ACC112 (cell line): Measurements from ENCODE around the gene ITGAL.
A peak's percentile ranks its signal among the peaks of the same experiment; 100 is the strongest.

Source experiments
- H2AFZ ChIP-seq: fragments of 200-600 bp; sonication (generic); one replicate; pipeline ENCODE4 v1.6.0; 2017; ENCODE audit warnings: antibody characterized with exemption, low read length; ENCODE audit not compliant: unreplicated experiment
- H3K27ac ChIP-seq: fragments of 200-600 bp; sonication (generic); 2 replicates; pipeline ENCODE4 v1.5.1; 2014; ENCODE audit warnings: low read depth, mild to moderate bottlenecking, antibody characterized with exemption, low read length, moderate library complexity
- H3K27me3 ChIP-seq: fragments of 200-600 bp; sonication (generic); 2 replicates; pipeline ENCODE4 v1.6.1; 2014; ENCODE audit warnings: mild to moderate bottlenecking, antibody characterized with exemption, low read length, moderate library complexity, mixed read lengths; ENCODE audit not compliant: insufficient read depth
- H3K36me3 ChIP-seq: fragments of 200-600 bp; sonication (generic); 2 replicates; pipeline ENCODE4 v1.6.1; 2016; ENCODE audit warnings: mild to moderate bottlenecking, antibody characterized with exemption, low read length, moderate library complexity, mixed read lengths; ENCODE audit not compliant: insufficient read depth
- H3K4me1 ChIP-seq: fragments of 200-600 bp; sonication (generic); one replicate; pipeline ENCODE4 v1.6.1; 2016; ENCODE audit warnings: low read length, mixed read lengths; ENCODE audit not compliant: insufficient read depth, unreplicated experiment, control insufficient read depth
- H3K4me3 ChIP-seq: fragments of 200-600 bp; sonication (generic); 2 replicates; pipeline ENCODE4 v1.5.1; 2014; ENCODE audit warnings: mild to moderate bottlenecking, low read depth, low read length
- H3K79me2 ChIP-seq: fragments of 200-600 bp; sonication (generic); one replicate; pipeline ENCODE4 v1.6.0; 2016; ENCODE audit warnings: low read length; ENCODE audit not compliant: control insufficient read depth, unreplicated experiment, insufficient read depth

Gene ITGAL

GRCh38 chr16:30548416-30549253 is 76.1 kb downstream of the ITGAL start:
- no peak overlapping the region for H3K27ac ChIP-seq
- peaks cover 8% of the 10 kb centered on the region for H3K4me1 ChIP-seq
- H3K4me3 ChIP-seq: no peak overlapping the region
- no peaks in the 10 kb centered on the region for H3K79me2 ChIP-seq
- no peaks in the 10 kb centered on the region for H3K27me3 ChIP-seq
- H2AFZ ChIP-seq: no peak overlapping the region
- no peaks in the 10 kb centered on the region for H3K36me3 ChIP-seq

- H3K27me3 ChIP-seq: no peaks in the 10 kb centered on the region
- H2AFZ ChIP-seq: no peak overlapping the region
- H3K79me2 ChIP-seq: no peaks in the 10 kb centered on the region
- no peak overlapping the region for H3K4me3 ChIP-seq
- peaks cover 8% of the 10 kb centered on the region for H3K4me1 ChIP-seq
- no peaks in the 10 kb centered on the region for H3K36me3 ChIP-seq
- no peak overlapping the region for H3K27ac ChIP-seq
Measured at GRCh38 chr16:30551781-30552180, 79.2 kb downstream of the ITGAL start.

- H3K79me2 ChIP-seq: peaks cover 7% of the 10 kb centered on the region
- no peak overlapping the region for H3K4me3 ChIP-seq
- H3K36me3 ChIP-seq: no peaks in the 10 kb centered on the region
- no peaks in the 10 kb centered on the region for H3K27me3 ChIP-seq
- no peak overlapping the region for H3K27ac ChIP-seq
- H3K4me1 ChIP-seq: peaks cover 8% of the 10 kb centered on the region
- no peak overlapping the region for H2AFZ ChIP-seq
Measured at GRCh38 chr16:30552956-30553355, 80.4 kb downstream of the ITGAL start.

GRCh38 chr16:30553393-30553899 is 80.9 kb downstream of the ITGAL start:
- peaks cover 7% of the 10 kb centered on the region for H3K79me2 ChIP-seq
- H3K36me3 ChIP-seq: no peaks in the 10 kb centered on the region
- H2AFZ ChIP-seq: no peak overlapping the region
- peaks cover 8% of the 10 kb centered on the region for H3K4me1 ChIP-seq
- H3K27me3 ChIP-seq: no peaks in the 10 kb centered on the region
- H3K4me3 ChIP-seq: no peak overlapping the region
- H3K27ac ChIP-seq: no peak overlapping the region

GRCh38 chr16:30554557-30555314 is 82.2 kb downstream of the ITGAL start:
- H3K36me3 ChIP-seq: no peaks in the 10 kb centered on the region
- H3K4me3 ChIP-seq: no peak overlapping the region
- peaks cover 7% of the 10 kb centered on the region for H3K79me2 ChIP-seq
- no peaks in the 10 kb centered on the region for H3K4me1 ChIP-seq
- no peaks in the 10 kb centered on the region for H3K27me3 ChIP-seq
- no peak overlapping the region for H3K27ac ChIP-seq
- no peak overlapping the region for H2AFZ ChIP-seq

GRCh38 chr16:30555315-30556124 is 83.0 kb downstream of the ITGAL start:
- H3K79me2 ChIP-seq: peaks cover 7% of the 10 kb centered on the region
- H3K27me3 ChIP-seq: no peaks in the 10 kb centered on the region
- H3K4me3 ChIP-seq: no peak overlapping the region
- H3K27ac ChIP-seq: no peak overlapping the region
- no peak overlapping the region for H2AFZ ChIP-seq
- H3K36me3 ChIP-seq: no peaks in the 10 kb centered on the region
- no peaks in the 10 kb centered on the region for H3K4me1 ChIP-seq

GRCh38 chr16:30556125-30556473 is 83.6 kb downstream of the ITGAL start:
- Histone ChIP-seq H3K36me3 (no peaks in the 10 kb centered on the region), H2AFZ (no peak overlapping the region), H3K4me3 (no peak overlapping the region), H3K79me2 (peaks cover 7% of the 10 kb centered on the region), H3K27ac (no peak overlapping the region), H3K4me1 (no peaks in the 10 kb centered on the region), H3K27me3 (no peaks in the 10 kb centered on the region)

- Histone ChIP-seq H2AFZ (peak overlapping the region; percentile 86), H3K27me3 (no peaks in the 10 kb centered on the region), H3K27ac (peak overlapping the region; percentile 70; the same call in 1 of the 2 replicates), H3K79me2 (peaks cover 7% of the 10 kb centered on the region), H3K4me1 (no peaks in the 10 kb centered on the region), H3K36me3 (no peaks in the 10 kb centered on the region), H3K4me3 (peak overlapping the region; percentile 86)
Measured at GRCh38 chr16:30557707-30557956, 85.1 kb downstream of the ITGAL start.

- Histone ChIP-seq H3K27me3 (no peaks in the 10 kb centered on the region), H3K79me2 (peaks cover 7% of the 10 kb centered on the region), H2AFZ (peak within 1 kb of the TSS; percentile 86), H3K27ac (peak within 1 kb of the TSS; percentile 70), H3K4me1 (no peaks in the 10 kb centered on the region), H3K36me3 (no peaks in the 10 kb centered on the region), H3K4me3 (peak within 1 kb of the TSS; percentile 86)
Measured at GRCh38 chr16:30557957-30558788, 85.6 kb downstream of the ITGAL start, which contains the start of gene ZNF764. TSS of gene ZNF764 (minus strand) at chr16:30558374. CDS start at chr16:30558182, 192 bp downstream.
